GM13976 (cell line): ENCODE results near the gene ADAMTS6.

Experiments used
- DNase-seq: peaks from one replicate; pipeline ENCODE4 v3.0.0; 2012; ENCODE audit warnings: low spot score
- in situ Hi-C: fragments of 300-500 bp; cut with MboI; formaldehyde crosslinking; loops from one replicate; pipeline ENCODE4 v1.12.0; 2022; ENCODE audit warnings: low sequenced_read_pairs, mixed read lengths, inconsistent platforms; ENCODE audit not compliant: unreplicated experiment
- TF ChIP-seq, protein P1 (sequence below): IDR thresholded peaks from 2 replicates; pipeline ENCODE4 v1.5.1; 2012; ENCODE audit warnings: borderline replicate concordance, mild to moderate bottlenecking; ENCODE audit not compliant: insufficient read depth; ENCODE audit errors: extremely low read depth, missing control alignments, control extremely low read depth

ADAMTS6 gene

GRCh38 chr5:65356274-65356673 lies 125.4 kb downstream of the ADAMTS6 start:
- DNase-seq: no peak
- TF ChIP-seq, protein P1, sequence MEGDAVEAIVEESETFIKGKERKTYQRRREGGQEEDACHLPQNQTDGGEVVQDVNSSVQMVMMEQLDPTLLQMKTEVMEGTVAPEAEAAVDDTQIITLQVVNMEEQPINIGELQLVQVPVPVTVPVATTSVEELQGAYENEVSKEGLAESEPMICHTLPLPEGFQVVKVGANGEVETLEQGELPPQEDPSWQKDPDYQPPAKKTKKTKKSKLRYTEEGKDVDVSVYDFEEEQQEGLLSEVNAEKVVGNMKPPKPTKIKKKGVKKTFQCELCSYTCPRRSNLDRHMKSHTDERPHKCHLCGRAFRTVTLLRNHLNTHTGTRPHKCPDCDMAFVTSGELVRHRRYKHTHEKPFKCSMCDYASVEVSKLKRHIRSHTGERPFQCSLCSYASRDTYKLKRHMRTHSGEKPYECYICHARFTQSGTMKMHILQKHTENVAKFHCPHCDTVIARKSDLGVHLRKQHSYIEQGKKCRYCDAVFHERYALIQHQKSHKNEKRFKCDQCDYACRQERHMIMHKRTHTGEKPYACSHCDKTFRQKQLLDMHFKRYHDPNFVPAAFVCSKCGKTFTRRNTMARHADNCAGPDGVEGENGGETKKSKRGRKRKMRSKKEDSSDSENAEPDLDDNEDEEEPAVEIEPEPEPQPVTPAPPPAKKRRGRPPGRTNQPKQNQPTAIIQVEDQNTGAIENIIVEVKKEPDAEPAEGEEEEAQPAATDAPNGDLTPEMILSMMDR: no peak
- in situ Hi-C loops: no loop called here

DNA sequence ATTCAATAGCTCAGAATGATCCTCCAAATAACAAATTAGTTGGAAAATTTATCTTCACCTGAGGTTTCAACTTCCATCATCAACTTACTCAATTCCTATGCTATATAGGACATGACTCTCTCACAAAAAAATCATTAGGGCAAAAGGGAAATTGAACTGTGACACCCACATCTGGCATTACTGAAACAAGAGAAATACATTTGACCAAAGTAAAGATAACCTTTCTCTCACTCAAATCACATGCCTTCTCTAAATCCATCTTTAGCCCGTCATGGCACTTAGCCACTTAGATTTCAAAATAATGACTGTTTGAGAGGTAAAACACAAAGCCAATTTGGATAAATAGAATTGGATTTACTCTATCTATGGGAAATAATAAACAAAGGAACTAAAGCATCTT lies 126.4 kb downstream of the ADAMTS6 start:
- in situ Hi-C loops: no loop called here
- TF ChIP-seq, protein P1: no peak
- DNase-seq: no peak

GRCh38 chr5:65341835-65342234 lies 139.9 kb downstream of the ADAMTS6 start:
- no peak for DNase-seq
- in situ Hi-C loops: no loop called here
- TF ChIP-seq, protein P1: no peak

- in situ Hi-C loops: no loop called here
- TF ChIP-seq, protein P1: no peak
- no peak for DNase-seq
Observed at GRCh38 chr5:65338606-65339151, 143.0 kb downstream of the ADAMTS6 start.

- TF ChIP-seq, protein P1: no peak
- no peak for DNase-seq
- in situ Hi-C loops: no loop called here
Observed at GRCh38 chr5:65334077-65334476, 147.6 kb downstream of the ADAMTS6 start.

- DNase-seq: no peak
- in situ Hi-C loops: no loop called here
- TF ChIP-seq, protein P1: no peak
Observed at GRCh38 chr5:65332591-65332990, 149.1 kb downstream of the ADAMTS6 start.
